ENCODE results near the gene REG4.

REG4 gene

GRCh38 chr1:119815361-119815760, 4.1 kb upstream of the REG4 start:
- Histone ChIP-seq H3K4me3 (no peak overlapping the region), H3K9ac (no peak overlapping the region), H3K4me1 (no peaks in the 10 kb centered on the region), H3K9me3 (replicated peaks in 1 of 11) (no peaks in the 10 kb centered on the region), H3K27ac (no peak overlapping the region), H3K4me2 (no peak overlapping the region), H4K20me1 (no peaks in the 10 kb centered on the region), H3K36me3 (no peaks in the 10 kb centered on the region), H3K27me3 (no peaks in the 10 kb centered on the region)
- no peak for TF ChIP-seq Cebpa-rat (IDR thresholded peaks at IDR 0.05)

DNA sequence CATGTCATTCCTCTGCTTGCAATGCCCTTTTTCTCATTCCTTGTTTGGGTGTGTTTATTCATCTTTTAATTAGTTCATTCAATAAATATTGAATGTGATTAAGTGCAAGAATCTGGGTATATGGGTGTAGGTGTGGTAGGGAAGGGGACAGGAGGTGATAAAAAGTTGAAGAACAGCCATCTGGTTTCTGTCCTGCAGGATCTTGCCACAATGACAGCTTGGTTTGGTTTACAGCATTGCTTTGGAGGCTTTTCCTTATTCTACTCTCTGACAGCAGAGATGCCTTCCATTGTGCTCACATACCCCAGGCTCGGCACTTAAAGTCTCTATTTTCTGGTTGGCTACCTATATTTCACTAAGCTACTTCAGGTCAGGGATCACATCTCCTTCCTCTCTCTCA, 3.0 kb upstream of the REG4 start:
- Histone ChIP-seq H3K27ac (no peak overlapping the region), H3K27me3 (no peaks in the 10 kb centered on the region), H3K4me1 (no peaks in the 10 kb centered on the region), H3K4me3 (no peak overlapping the region), H3K4me2 (no peak overlapping the region), H3K9me3 (replicated peaks in 1 of 11) (no peaks in the 10 kb centered on the region), H3K36me3 (no peaks in the 10 kb centered on the region), H4K20me1 (no peaks in the 10 kb centered on the region), H3K9ac (no peak overlapping the region)
- TF ChIP-seq Cebpa-rat (IDR thresholded peaks at IDR 0.05), result no peak

GRCh38 chr1:119811985-119812557, 811 bp upstream of the REG4 start:
- Histone ChIP-seq H3K4me2 (no peak overlapping the region), H4K20me1 (no peaks in the 10 kb centered on the region), H3K4me1 (no peaks in the 10 kb centered on the region), H3K4me3 (no peak overlapping the region), H3K27ac (no peak overlapping the region), H3K36me3 (no peaks in the 10 kb centered on the region), H3K27me3 (no peaks in the 10 kb centered on the region), H3K9me3 (replicated peaks in 1 of 11) (no peaks in the 10 kb centered on the region), H3K9ac (no peak overlapping the region)
- TF ChIP-seq Cebpa-rat (IDR thresholded peaks at IDR 0.05), result no peak

DNA sequence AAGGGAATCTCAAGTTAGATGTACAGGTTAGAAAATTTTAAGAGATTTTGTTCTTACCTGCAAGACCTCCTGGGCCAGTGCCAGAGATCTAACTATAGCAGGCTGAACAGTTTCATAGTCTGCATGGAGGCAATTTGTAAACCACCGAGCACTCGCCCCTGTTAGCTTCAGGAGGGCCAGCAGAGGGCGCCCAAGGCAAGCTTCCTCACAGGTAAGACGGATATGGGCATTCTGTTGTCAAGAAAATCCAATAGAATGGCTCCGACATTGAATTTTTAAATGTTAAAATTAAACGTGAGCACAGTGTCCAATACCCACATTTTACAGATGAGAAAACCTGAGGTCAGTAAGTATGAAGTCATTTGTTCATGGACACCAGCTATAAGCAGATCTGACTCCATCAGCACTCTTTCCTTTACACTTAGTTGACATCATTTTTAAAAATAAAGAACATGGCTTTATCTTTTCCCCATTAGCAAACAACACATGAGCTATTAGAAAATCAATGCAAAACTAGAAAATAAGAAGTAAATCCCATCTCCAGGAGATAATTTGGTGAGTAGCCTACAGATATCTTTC, 2.2 kb downstream of the REG4 start:
- no peak overlapping the region for H3K9ac ChIP-seq
- no peak for TF ChIP-seq Cebpa-rat (IDR thresholded peaks at IDR 0.05)
- no peak overlapping the region for H3K4me3 ChIP-seq
- no peak overlapping the region for H3K4me2 ChIP-seq
- H3K9me3 ChIP-seq (replicated peaks in 1 of 11), result no peaks in the 10 kb centered on the region
- no peak overlapping the region for H3K27ac ChIP-seq
- H3K27me3 ChIP-seq, result no peaks in the 10 kb centered on the region
- H4K20me1 ChIP-seq, result no peaks in the 10 kb centered on the region
- H3K36me3 ChIP-seq, result no peaks in the 10 kb centered on the region
- H3K4me1 ChIP-seq, result no peaks in the 10 kb centered on the region

DNA sequence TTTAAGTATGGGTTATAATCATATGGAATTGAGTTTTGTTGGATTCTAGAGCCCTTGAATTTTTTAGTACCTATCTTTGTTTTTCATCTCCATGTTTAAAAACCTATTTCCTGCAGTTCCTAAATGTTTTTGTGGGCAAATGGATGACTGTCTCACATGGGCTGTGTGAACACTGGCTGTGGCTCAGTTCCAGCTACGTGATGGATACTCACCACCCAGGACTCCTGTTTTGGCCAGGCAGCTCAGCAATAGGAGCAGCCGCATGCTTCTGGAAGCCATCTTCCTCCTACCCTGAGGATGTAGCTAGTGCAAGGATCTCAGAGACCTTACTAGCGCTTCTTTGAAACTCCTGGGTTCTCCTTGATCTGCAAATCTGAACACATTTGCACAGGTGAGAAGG, 2.8 kb downstream of the REG4 start:
- H3K27ac ChIP-seq, result no peak overlapping the region
- H3K4me1 ChIP-seq, result no peaks in the 10 kb centered on the region
- H3K9me3 ChIP-seq (replicated peaks in 1 of 11), result no peaks in the 10 kb centered on the region
- H3K4me2 ChIP-seq, result no peak overlapping the region
- no peak for TF ChIP-seq Cebpa-rat (IDR thresholded peaks at IDR 0.05)
- H3K36me3 ChIP-seq, result no peaks in the 10 kb centered on the region
- no peaks in the 10 kb centered on the region for H4K20me1 ChIP-seq
- H3K4me3 ChIP-seq, result no peak overlapping the region
- no peaks in the 10 kb centered on the region for H3K27me3 ChIP-seq
- H3K9ac ChIP-seq, result no peak overlapping the region

DNA sequence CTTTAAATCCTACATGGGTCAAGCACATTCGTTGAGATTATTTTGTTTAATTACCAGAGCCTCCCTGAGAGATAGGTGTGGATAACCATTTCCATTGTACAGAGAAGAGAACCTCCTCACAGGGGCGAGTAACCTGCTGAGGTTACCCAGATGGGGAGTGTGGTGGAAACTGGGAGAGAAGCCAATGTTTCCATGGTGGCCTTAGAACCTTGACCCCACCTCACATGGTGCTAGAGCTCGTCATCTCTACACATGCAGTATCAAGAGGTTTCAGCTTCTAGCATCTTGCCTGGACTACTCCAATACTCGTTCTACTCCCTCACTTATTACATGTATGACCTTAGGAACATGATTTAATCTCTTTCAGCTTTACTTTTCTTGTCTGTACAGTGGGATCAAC, 4.8 kb downstream of the REG4 start:
- H3K4me1 ChIP-seq, result no peaks in the 10 kb centered on the region
- no peaks in the 10 kb centered on the region for H3K27me3 ChIP-seq
- no peak overlapping the region for H3K9ac ChIP-seq
- no peak for TF ChIP-seq Cebpa-rat (IDR thresholded peaks at IDR 0.05)
- no peaks in the 10 kb centered on the region for H3K36me3 ChIP-seq
- no peak overlapping the region for H3K27ac ChIP-seq
- H3K9me3 ChIP-seq (replicated peaks in 1 of 11), result no peaks in the 10 kb centered on the region
- no peak overlapping the region for H3K4me3 ChIP-seq
- no peaks in the 10 kb centered on the region for H4K20me1 ChIP-seq
- H3K4me2 ChIP-seq, result no peak overlapping the region

GRCh38 chr1:119805746-119806145, 5.5 kb downstream of the REG4 start:
- Histone ChIP-seq H3K27me3 (no peaks in the 10 kb centered on the region), H3K36me3 (no peaks in the 10 kb centered on the region), H4K20me1 (no peaks in the 10 kb centered on the region), H3K4me1 (no peaks in the 10 kb centered on the region), H3K4me3 (no peak overlapping the region), H3K4me2 (no peak overlapping the region), H3K9me3 (replicated peaks in 1 of 11) (no peaks in the 10 kb centered on the region), H3K9ac (no peak overlapping the region), H3K27ac (no peak overlapping the region)
- TF ChIP-seq Cebpa-rat (IDR thresholded peaks at IDR 0.05), result no peak

- Histone ChIP-seq H3K36me3 (no peaks in the 10 kb centered on the region), H3K9ac (no peak overlapping the region), H3K27ac (no peak overlapping the region), H3K4me1 (no peaks in the 10 kb centered on the region), H4K20me1 (no peaks in the 10 kb centered on the region), H3K27me3 (no peaks in the 10 kb centered on the region), H3K4me3 (no peak overlapping the region), H3K9me3 (replicated peaks in 1 of 11) (no peaks in the 10 kb centered on the region), H3K4me2 (no peak overlapping the region)
- TF ChIP-seq Cebpa-rat (IDR thresholded peaks at IDR 0.05), result no peak
These were observed 6.0 kb downstream of the REG4 start for GRCh38 chr1:119805247-119805646.

DNA sequence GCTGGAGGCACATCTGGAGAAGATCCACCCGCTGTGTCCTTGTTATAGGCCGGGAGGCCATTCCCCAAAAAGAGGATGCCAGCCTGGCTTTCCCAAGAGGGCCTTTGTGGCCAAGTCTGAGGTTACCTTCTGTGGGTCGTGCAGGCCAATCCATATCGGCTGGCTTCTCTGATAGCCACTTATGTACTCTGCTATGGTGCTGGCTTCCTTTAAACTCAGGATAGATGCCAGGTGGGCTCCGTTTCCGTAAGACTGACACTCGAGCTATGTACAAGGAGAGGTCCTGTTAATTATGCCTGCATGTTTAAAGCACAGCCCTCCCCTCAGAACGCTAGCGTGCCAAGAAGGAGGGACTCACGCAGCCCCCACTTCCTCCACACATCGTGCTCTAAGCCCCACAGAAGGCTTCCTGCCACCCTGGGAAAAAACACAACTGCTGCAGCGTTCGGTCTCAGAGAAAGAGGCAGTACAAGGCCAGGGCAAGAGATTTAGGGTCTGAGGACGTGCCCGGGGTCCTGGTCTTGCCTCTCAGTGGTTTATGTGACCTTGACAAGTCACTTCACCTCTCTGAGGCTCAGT, 11.6 kb downstream of the REG4 start:
- no peak overlapping the region for H3K9ac ChIP-seq
- no peaks in the 10 kb centered on the region for H3K36me3 ChIP-seq
- H4K20me1 ChIP-seq, result no peaks in the 10 kb centered on the region
- peaks cover 0 to 6% (median 0%) of the 10 kb centered on the region in 10 experiments; a peak in 1 of 20 replicates for H3K4me1 ChIP-seq
- no peak overlapping the region for H3K27ac ChIP-seq
- no peak for TF ChIP-seq Cebpa-rat (IDR thresholded peaks at IDR 0.05)
- H3K4me2 ChIP-seq, result no peak overlapping the region
- no peak overlapping the region for H3K4me3 ChIP-seq
- no peaks in the 10 kb centered on the region for H3K27me3 ChIP-seq
- no peaks in the 10 kb centered on the region for H3K9me3 ChIP-seq (replicated peaks in 1 of 11)

GRCh38 chr1:119799003-119799402, 12.3 kb downstream of the REG4 start:
- Histone ChIP-seq H3K9ac (no peak overlapping the region), H3K27ac (no peak overlapping the region), H3K4me1 (peaks cover 0 to 6% (median 0%) of the 10 kb centered on the region in 10 experiments; a peak in 1 of 20 replicates), H4K20me1 (no peaks in the 10 kb centered on the region), H3K9me3 (replicated peaks in 1 of 11) (no peaks in the 10 kb centered on the region), H3K4me2 (no peak overlapping the region), H3K4me3 (no peak overlapping the region), H3K27me3 (no peaks in the 10 kb centered on the region), H3K36me3 (no peaks in the 10 kb centered on the region)
- no peak for TF ChIP-seq Cebpa-rat (IDR thresholded peaks at IDR 0.05)
